ENCODE results near the gene ASPSCR1.

DNA sequence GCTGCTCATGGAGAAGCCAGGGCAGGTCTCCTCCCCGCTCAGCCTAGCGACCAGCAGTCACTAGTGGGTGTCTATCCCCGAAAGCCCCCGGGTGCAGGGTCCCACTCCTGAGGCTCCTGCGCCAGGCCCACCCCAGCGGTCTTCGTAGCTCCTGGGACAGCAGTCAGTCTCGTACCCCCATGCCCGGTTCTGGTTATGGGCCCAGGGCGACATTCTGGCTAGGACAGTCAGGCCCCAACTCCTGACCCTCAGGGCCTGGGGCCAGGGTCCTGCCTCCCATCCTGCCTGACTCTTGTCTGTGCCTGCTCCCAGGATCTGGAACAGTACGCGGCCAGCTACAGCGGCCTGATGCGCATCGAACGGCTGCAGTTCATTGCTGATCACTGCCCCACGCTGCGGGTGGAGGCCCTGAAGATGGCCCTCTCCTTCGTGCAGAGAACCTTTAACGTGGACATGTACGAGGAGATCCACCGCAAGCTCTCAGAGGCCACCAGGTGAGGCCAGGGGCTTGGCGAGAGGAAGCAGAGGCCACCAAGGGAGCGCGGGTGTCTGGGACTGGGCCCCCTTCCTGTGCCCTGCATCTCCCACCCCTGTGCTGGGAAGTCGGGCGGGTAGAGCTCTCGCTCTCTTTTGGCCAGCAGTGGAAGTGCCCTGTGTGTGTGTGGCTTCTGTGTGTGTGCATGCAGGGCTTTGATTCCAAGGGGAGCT lies 76.3 kb downstream of the ASPSCR1 start:
- TF ChIP-seq, protein P1, sequence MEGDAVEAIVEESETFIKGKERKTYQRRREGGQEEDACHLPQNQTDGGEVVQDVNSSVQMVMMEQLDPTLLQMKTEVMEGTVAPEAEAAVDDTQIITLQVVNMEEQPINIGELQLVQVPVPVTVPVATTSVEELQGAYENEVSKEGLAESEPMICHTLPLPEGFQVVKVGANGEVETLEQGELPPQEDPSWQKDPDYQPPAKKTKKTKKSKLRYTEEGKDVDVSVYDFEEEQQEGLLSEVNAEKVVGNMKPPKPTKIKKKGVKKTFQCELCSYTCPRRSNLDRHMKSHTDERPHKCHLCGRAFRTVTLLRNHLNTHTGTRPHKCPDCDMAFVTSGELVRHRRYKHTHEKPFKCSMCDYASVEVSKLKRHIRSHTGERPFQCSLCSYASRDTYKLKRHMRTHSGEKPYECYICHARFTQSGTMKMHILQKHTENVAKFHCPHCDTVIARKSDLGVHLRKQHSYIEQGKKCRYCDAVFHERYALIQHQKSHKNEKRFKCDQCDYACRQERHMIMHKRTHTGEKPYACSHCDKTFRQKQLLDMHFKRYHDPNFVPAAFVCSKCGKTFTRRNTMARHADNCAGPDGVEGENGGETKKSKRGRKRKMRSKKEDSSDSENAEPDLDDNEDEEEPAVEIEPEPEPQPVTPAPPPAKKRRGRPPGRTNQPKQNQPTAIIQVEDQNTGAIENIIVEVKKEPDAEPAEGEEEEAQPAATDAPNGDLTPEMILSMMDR (IDR thresholded peaks at IDR 0.05): no peak
- TF ChIP-seq POLR2A (IDR thresholded peaks at IDR 0.05): no peak

Data from testis (tissue), 2 donors.